DND-41 (cell line): ENCODE results near the gene LEMD1.
"Not testable (repeated sequence)": the region's sequence is repeated elsewhere in the genome, so short reads cannot be mapped to it uniquely, and the experiment has no call there.

ENCODE experiments used
- CTCF ChIP-seq: IDR thresholded peaks from 2 replicates; pipeline ENCODE4 v1.5.1; 2012; ENCODE audit warnings: borderline replicate concordance, low read length, moderate library complexity, mild to moderate bottlenecking; ENCODE audit not compliant: poor library complexity, severe bottlenecking; ENCODE audit errors: extremely low read depth
- EZH2 ChIP-seq: IDR thresholded peaks from 3 replicates; pipeline ENCODE4 v1.6.1; 2012; ENCODE audit warnings: borderline replicate concordance, low read depth, mild to moderate bottlenecking, moderate library complexity, low read length, inconsistent platforms; ENCODE audit not compliant: severe bottlenecking

- TF ChIP-seq CTCF, EZH2: not testable (repeated sequence)
Measured at GRCh38 chr1:205404484-205404883, 17.4 kb downstream of the LEMD1 start.
